H9 (cell line): ENCODE results near the gene MORN5. TPM values are rescaled to one million over a fixed set of nuclear protein-coding genes. Genes with fewer than 3 reads are reported as not detected.

Source experiments
- DNase-seq: peaks from one replicate; pipeline ENCODE4 v3.0.0-alpha.2; 2017
- H2AFZ ChIP-seq: one replicate; pipeline ENCODE4 v1.6.1; 2013; ENCODE audit warnings: mild to moderate bottlenecking, low read length, control low read depth, moderate library complexity
- H2AK5ac ChIP-seq: 2 replicates; pipeline ENCODE4 v1.6.1; 2013; ENCODE audit warnings: low read length, control low read depth, mixed read lengths; ENCODE audit not compliant: insufficient read length
- H2BK120ac ChIP-seq: one replicate; pipeline ENCODE4 v1.6.1; 2013; ENCODE audit warnings: low read depth, mild to moderate bottlenecking, low read length, control low read depth, inconsistent platforms; ENCODE audit not compliant: poor library complexity, severe bottlenecking
- H2BK12ac ChIP-seq: 2 replicates; pipeline ENCODE4 v1.6.1; 2013; ENCODE audit warnings: low read length, control low read depth, mixed read lengths, low read depth; ENCODE audit not compliant: insufficient read length
- H2BK15ac ChIP-seq: 2 replicates; pipeline ENCODE4 v1.6.1; 2013; ENCODE audit warnings: low read depth, low read length, control low read depth
- H2BK20ac ChIP-seq: one replicate; pipeline ENCODE4 v1.6.1; 2013; ENCODE audit warnings: low read depth, mild to moderate bottlenecking, low read length, control low read depth, inconsistent platforms; ENCODE audit not compliant: poor library complexity, severe bottlenecking
- H2BK5ac ChIP-seq: 2 replicates; pipeline ENCODE4 v1.6.1; 2013; ENCODE audit warnings: low read length, control low read depth, mixed read lengths; ENCODE audit not compliant: insufficient read length
- H3K14ac ChIP-seq: 2 replicates; pipeline ENCODE4 v1.6.1; 2013; ENCODE audit warnings: low read length, control low read depth; ENCODE audit not compliant: insufficient read depth
- H3K18ac ChIP-seq: 2 replicates; pipeline ENCODE4 v1.6.1; 2013; ENCODE audit warnings: low read depth, mild to moderate bottlenecking, mixed read lengths, low read length, control low read depth; ENCODE audit not compliant: insufficient read length
- H3K23ac ChIP-seq: 2 replicates; pipeline ENCODE4 v1.6.1; 2013; ENCODE audit warnings: low read length, control low read depth, mixed read lengths, low read depth; ENCODE audit not compliant: insufficient read length
- H3K23me2 ChIP-seq: 2 replicates; pipeline ENCODE4 v1.6.1; 2013; ENCODE audit warnings: low read depth, mild to moderate bottlenecking, mixed read lengths, low read length, control low read depth; ENCODE audit not compliant: insufficient read length, poor library complexity, severe bottlenecking
- H3K27ac ChIP-seq: 2 replicates; pipeline ENCODE4 v1.5.1; 2013; ENCODE audit warnings: low read length, control low read depth, mixed read lengths, low read depth; ENCODE audit not compliant: insufficient read length
- H3K27me3 ChIP-seq: 2 replicates; pipeline ENCODE4 v1.6.1; 2013; ENCODE audit warnings: low read length, control low read depth, inconsistent platforms; ENCODE audit not compliant: insufficient read depth
- H3K4ac ChIP-seq: 2 replicates; pipeline ENCODE4 v1.6.1; 2013; ENCODE audit warnings: low read depth, mild to moderate bottlenecking, control low read depth, inconsistent platforms, low read length, moderate library complexity
- H3K4me1 ChIP-seq: 2 replicates; pipeline ENCODE4 v1.6.1; 2013; ENCODE audit warnings: low read length, control low read depth, inconsistent platforms; ENCODE audit not compliant: insufficient read depth
- H3K4me2 ChIP-seq: 2 replicates; pipeline ENCODE4 v1.6.1; 2013; ENCODE audit warnings: low read length, control low read depth, mixed read lengths; ENCODE audit not compliant: insufficient read length, insufficient read depth
- H3K56ac ChIP-seq: 2 replicates; pipeline ENCODE4 v1.6.1; 2013; ENCODE audit warnings: low read depth, mild to moderate bottlenecking, mixed read lengths, low read length, control low read depth; ENCODE audit not compliant: insufficient read length
- H3K79me1 ChIP-seq: 2 replicates; pipeline ENCODE4 v1.6.1; 2013; ENCODE audit warnings: low read depth, mild to moderate bottlenecking, moderate library complexity, low read length, control low read depth, inconsistent platforms; ENCODE audit not compliant: insufficient read depth, poor library complexity, severe bottlenecking
- H3K79me2 ChIP-seq: 2 replicates; pipeline ENCODE4 v1.6.1; 2013; ENCODE audit warnings: low read length, control low read depth, inconsistent platforms; ENCODE audit not compliant: insufficient read depth
- H3K9ac ChIP-seq: 2 replicates; pipeline ENCODE4 v1.6.1; 2013; ENCODE audit warnings: low read length, control low read depth, mixed read lengths; ENCODE audit not compliant: insufficient read length; ENCODE audit errors: extremely low read depth
- H3K9me3 ChIP-seq: one replicate; pipeline ENCODE4 v1.6.1; 2013; ENCODE audit warnings: low read depth, low read length, inconsistent platforms; ENCODE audit not compliant: control insufficient read depth
- H3T11ph ChIP-seq: one replicate; pipeline ENCODE4 v1.6.1; 2013; ENCODE audit warnings: mild to moderate bottlenecking, low read length, control low read depth, inconsistent platforms
- H4K20me1 ChIP-seq: one replicate; pipeline ENCODE4 v1.6.1; 2013; ENCODE audit not compliant: control insufficient read depth, insufficient read length, insufficient read depth
- H4K5ac ChIP-seq: 2 replicates; pipeline ENCODE4 v1.6.1; 2013; ENCODE audit warnings: low read depth, mild to moderate bottlenecking, mixed read lengths, low read length, control low read depth; ENCODE audit not compliant: insufficient read length
- H4K8ac ChIP-seq: replicated peaks from 2 replicates; pipeline ENCODE4 v1.6.1; 2013; ENCODE audit warnings: low read length, control low read depth, mixed read lengths, low read depth; ENCODE audit not compliant: insufficient read length
- H4K91ac ChIP-seq: 2 replicates; pipeline ENCODE4 v1.6.1; 2013; ENCODE audit warnings: low read depth, mild to moderate bottlenecking, moderate library complexity, mixed read lengths, low read length, control low read depth; ENCODE audit not compliant: insufficient read length
- H3K27ac Mint-ChIP-seq, 3 experiments: 2 replicates in 2 of 3; 3 replicates in 1 of 3; pipeline ENCODE4 v1.8.0; 2020 to 2021; ENCODE audit warnings: mixed read lengths in 3 of 3, mild to moderate bottlenecking in 1 of 3, moderate library complexity in 1 of 3
- H3K27me3 Mint-ChIP-seq: 2 replicates; pipeline ENCODE4 v1.8.0; 2021; ENCODE audit warnings: low read depth, mild to moderate bottlenecking, moderate library complexity, mixed read lengths
- H3K36me3 Mint-ChIP-seq, 3 experiments: 2 replicates in 2 of 3; 3 replicates in 1 of 3; pipeline ENCODE4 v1.8.0; 2020 to 2021; ENCODE audit warnings: low read depth in 3 of 3, mixed read lengths in 3 of 3; ENCODE audit not compliant: insufficient read depth in 1 of 3
- H3K4me1 Mint-ChIP-seq, 2 experiments: 2 replicates each; pipeline ENCODE4 v1.8.0; 2020; ENCODE audit warnings: mixed read lengths in 2 of 2
- H3K4me3 Mint-ChIP-seq, 2 experiments: 2 replicates in 1 of 2; 3 replicates in 1 of 2; pipeline ENCODE4 v1.8.0; 2020 to 2021; ENCODE audit warnings: mild to moderate bottlenecking in 2 of 2, mixed read lengths in 2 of 2, moderate library complexity in 1 of 2
- H3K9me3 Mint-ChIP-seq, 2 experiments: 2 replicates in 1 of 2; 3 replicates in 1 of 2; pipeline ENCODE4 v1.8.0; 2020; ENCODE audit warnings: mild to moderate bottlenecking in 2 of 2, mixed read lengths in 2 of 2, moderate library complexity in 1 of 2
- CTCF ChIP-seq: fragments of 200-600 bp; sonication (generic); conservative IDR thresholded peaks from 3 replicates; pipeline ENCODE4 v1.8.0; 2021; ENCODE audit warnings: antibody characterized with exemption, mild to moderate bottlenecking
- WGBS: extraction: QIAGEN DNeasy Blood & Tissue Kit; methylation state at CpG from one replicate; pipeline ENCODE4 v1.1.7; 2013; ENCODE audit warnings: missing lambda C conversion rate, low lambda C conversion rate, mixed read lengths; ENCODE audit not compliant: insufficient read length; ENCODE audit errors: extremely low coverage; 5-methylcytosine and 5-hydroxymethylcytosine counted together
- total RNA-seq: library from RNA; stranded (reverse); gene quantifications from 2 replicates; pipeline ENCODE4 v1.2.1, GENCODE V29; 2021

MORN5 gene
- total RNA-seq, 1 experiment from 2014 or later = not detected

DNA sequence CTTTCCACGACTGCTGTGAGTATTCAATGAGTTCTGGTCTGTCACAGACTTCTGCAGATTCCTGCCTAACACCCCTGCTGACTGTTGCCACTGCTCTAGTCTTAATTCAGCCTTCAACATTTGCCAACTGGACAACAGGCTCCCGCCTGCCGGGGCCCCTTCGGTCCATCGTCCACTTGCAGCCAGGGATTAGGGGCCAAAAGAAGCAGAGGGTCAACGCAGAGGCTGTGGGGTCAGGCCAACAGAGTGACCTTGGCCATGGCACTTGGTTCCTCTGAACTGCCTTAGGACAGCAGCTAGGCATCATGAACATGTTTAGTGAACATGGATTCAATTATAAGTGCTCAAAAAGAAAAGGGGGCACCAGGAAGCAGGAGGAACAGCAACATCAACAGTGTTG, 28.7 kb downstream of the MORN5 start:
- Mint-ChIP-seq H3K27me3 (peaks cover 5% of the 10 kb centered on the region), H3K4me3 (no peak overlapping the region), H3K9me3 (no peaks in the 10 kb centered on the region), H3K27ac (no peak overlapping the region), H3K4me1 (peaks cover 17 to 19% of the 10 kb centered on the region in 2 experiments), H3K36me3 (no peaks in the 10 kb centered on the region; a peak in 1 of 7 replicates)
- Histone ChIP-seq H3T11ph (no peak overlapping the region), H3K23me2 (no peaks in the 10 kb centered on the region), H3K9me3 (no peaks in the 10 kb centered on the region), H3K14ac (no peak overlapping the region), H2AK5ac (no peak overlapping the region), H3K79me2 (no peaks in the 10 kb centered on the region), H2BK20ac (no peak overlapping the region), H3K56ac (no peak overlapping the region), H2BK5ac (no peak overlapping the region), H3K18ac (no peak overlapping the region), H2AFZ (no peak overlapping the region), H3K4ac (no peak overlapping the region), H3K79me1 (no peaks in the 10 kb centered on the region), H3K27ac (no peak overlapping the region), H3K23ac (no peak overlapping the region), H3K4me2 (no peak overlapping the region), H3K4me1 (no peaks in the 10 kb centered on the region), H4K8ac (no peak overlapping the region), H2BK120ac (no peak overlapping the region), H2BK12ac (no peak overlapping the region), H3K9ac (no peak overlapping the region), H4K5ac (no peak overlapping the region), H4K20me1 (no peaks in the 10 kb centered on the region), H2BK15ac (no peak overlapping the region), H3K27me3 (no peaks in the 10 kb centered on the region), H4K91ac (no peak overlapping the region)
- WGBS = no CpG with 5 or more reads among the region's 6 CpGs
- TF ChIP-seq CTCF = no peak
- no peak for DNase-seq
